A549 (cell line): ENCODE measurements around the gene THSD7A.

Experiments used
- ELK1 ChIP-seq: fragments of 150-350 bp; IDR thresholded peaks from 2 replicates; pipeline ENCODE4 v1.6.1; 2014; ENCODE audit warnings: low read depth, mild to moderate bottlenecking, low read length
- HOXB5 ChIP-seq: fragments of 250-450 bp; sonication (Bioruptor Pico); IDR thresholded peaks from 2 replicates; pipeline ENCODE4 v1.5.0; 2020; ENCODE audit warnings: mild to moderate bottlenecking, moderate library complexity
- PHF8 ChIP-seq: fragments of 200-600 bp; sonication (generic); IDR thresholded peaks from 2 replicates; pipeline ENCODE4 v1.6.1; 2016; ENCODE audit warnings: low read depth, mild to moderate bottlenecking, antibody characterized with exemption, moderate library complexity, borderline replicate concordance
- POLR2A ChIP-seq: IDR thresholded peaks from 2 replicates; pipeline ENCODE4 v1.6.1; 2012; ENCODE audit warnings: mild to moderate bottlenecking, low read length
- RAD21 ChIP-seq, 2 experiments: fragments of >200 bp in 1 of 2; sonication (Bioruptor Twin) in 1 of 2; formaldehyde crosslinking in 1 of 2; IDR thresholded peaks in 1 of 2; conservative IDR thresholded peaks in 1 of 2; 2 replicates in 1 of 2; 3 replicates in 1 of 2; pipeline ENCODE4 v1.6.1; 2012 to 2018; ENCODE audit warnings: inconsistent platforms in 1 of 2
- RCOR1 ChIP-seq: fragments of 150-350 bp; IDR thresholded peaks from 2 replicates; pipeline ENCODE4 v1.6.1; 2014; ENCODE audit warnings: antibody characterized with exemption, low read length, low read depth
- SMC3 ChIP-seq: fragments of >200 bp; sonication (Bioruptor Twin); formaldehyde crosslinking; IDR thresholded peaks from 3 replicates; pipeline ENCODE4 v1.6.1; 2018; ENCODE audit warnings: inconsistent platforms
- TP53 ChIP-seq: fragments of 250-450 bp; sonication (Bioruptor Pico); IDR thresholded peaks from 2 replicates; pipeline ENCODE4 v1.5.0; 2021; ENCODE audit warnings: mild to moderate bottlenecking, moderate library complexity
- ZFP36 ChIP-seq: fragments of 450-650 bp; IDR thresholded peaks from 2 replicates; pipeline ENCODE4 v1.6.1; 2014; ENCODE audit warnings: borderline replicate concordance; ENCODE audit not compliant: partially characterized antibody
- ZNF302 ChIP-seq: fragments of 250-450 bp; sonication (Bioruptor Pico); IDR thresholded peaks from 2 replicates; pipeline ENCODE4 v1.9.0; 2021; ENCODE audit warnings: inconsistent platforms, mild to moderate bottlenecking, moderate library complexity
- TF ChIP-seq, protein P1 (sequence below): fragments of >200 bp; sonication (Bioruptor Twin); formaldehyde crosslinking; IDR thresholded peaks from 3 replicates; pipeline ENCODE4 v1.5.1; 2016
- TF ChIP-seq, protein P2 (sequence below): IDR thresholded peaks from 2 replicates; pipeline ENCODE4 v1.6.1; 2012

GRCh38 chr7:11630355-11630754 is 201.6 kb downstream of the THSD7A start:
- TF ChIP-seq HOXB5 (CRISPR knock-in tag) (no peak), ZFP36 (no peak), SMC3 (no peak), RCOR1 (no peak), ELK1 (no peak), RAD21 (conservative IDR thresholded peaks at IDR 0.05 in 1 of 2, IDR thresholded peaks at IDR 0.05 in 1 of 2) (no peak), PHF8 (no peak), TP53 (CRISPR knock-in tag) (no peak), POLR2A (no peak), ZNF302 (no peak)
- TF ChIP-seq, protein P1, sequence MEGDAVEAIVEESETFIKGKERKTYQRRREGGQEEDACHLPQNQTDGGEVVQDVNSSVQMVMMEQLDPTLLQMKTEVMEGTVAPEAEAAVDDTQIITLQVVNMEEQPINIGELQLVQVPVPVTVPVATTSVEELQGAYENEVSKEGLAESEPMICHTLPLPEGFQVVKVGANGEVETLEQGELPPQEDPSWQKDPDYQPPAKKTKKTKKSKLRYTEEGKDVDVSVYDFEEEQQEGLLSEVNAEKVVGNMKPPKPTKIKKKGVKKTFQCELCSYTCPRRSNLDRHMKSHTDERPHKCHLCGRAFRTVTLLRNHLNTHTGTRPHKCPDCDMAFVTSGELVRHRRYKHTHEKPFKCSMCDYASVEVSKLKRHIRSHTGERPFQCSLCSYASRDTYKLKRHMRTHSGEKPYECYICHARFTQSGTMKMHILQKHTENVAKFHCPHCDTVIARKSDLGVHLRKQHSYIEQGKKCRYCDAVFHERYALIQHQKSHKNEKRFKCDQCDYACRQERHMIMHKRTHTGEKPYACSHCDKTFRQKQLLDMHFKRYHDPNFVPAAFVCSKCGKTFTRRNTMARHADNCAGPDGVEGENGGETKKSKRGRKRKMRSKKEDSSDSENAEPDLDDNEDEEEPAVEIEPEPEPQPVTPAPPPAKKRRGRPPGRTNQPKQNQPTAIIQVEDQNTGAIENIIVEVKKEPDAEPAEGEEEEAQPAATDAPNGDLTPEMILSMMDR = no peak
- TF ChIP-seq, protein P2, sequence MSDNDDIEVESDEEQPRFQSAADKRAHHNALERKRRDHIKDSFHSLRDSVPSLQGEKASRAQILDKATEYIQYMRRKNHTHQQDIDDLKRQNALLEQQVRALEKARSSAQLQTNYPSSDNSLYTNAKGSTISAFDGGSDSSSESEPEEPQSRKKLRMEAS = no peak
